ENCODE data around the gene STARD3NL.
"Not testable (repeated sequence)": the region's sequence is repeated elsewhere in the genome, so short reads cannot be mapped to it uniquely, and the experiment has no call there.

The STARD3NL gene

DNA sequence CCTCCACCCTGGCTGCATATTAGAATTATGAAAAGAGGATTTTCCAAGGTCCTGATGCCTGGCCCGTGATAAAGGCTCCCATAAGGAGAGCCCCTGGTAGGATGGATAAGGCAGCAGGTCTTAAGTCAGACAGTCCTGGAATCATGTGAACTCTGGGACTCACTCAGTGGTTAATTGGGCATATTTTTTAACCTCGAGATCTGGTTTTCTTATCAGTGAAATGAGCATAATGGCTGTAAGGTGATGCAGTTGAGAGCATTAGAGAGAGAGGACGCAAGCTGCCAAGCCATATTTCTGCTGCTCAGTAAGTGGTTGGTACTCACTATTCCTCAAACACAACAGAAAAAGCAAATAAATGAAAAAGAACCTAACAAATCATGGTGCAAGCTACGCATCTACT, 57.6 kb downstream of the STARD3NL start:
- Histone ChIP-seq H3K36me3 (ENCODE audit: insufficient read depth, low read length) (no peaks in the 10 kb centered on the region; the same call in 1 of the 2 replicates), H3K9me3 (ENCODE audit: low read depth, low read length) (no peaks in the 10 kb centered on the region), H3K9ac (ENCODE audit: insufficient read length) (no peak overlapping the region), H3K27ac (no peak overlapping the region), H3K4me3 (no peak overlapping the region)
- DNase-seq (ENCODE audit: low read depth, low spot score), result no peak
- no peak for TF ChIP-seq FOXP2 (optimal IDR thresholded peaks at IDR 0.05; ENCODE audit: control extremely low read depth, extremely low read length, insufficient read depth)
- no peak for TF ChIP-seq POLR2AphosphoS5 (IDR thresholded peaks at IDR 0.05; ENCODE audit: borderline replicate concordance, low read depth, low read length)
- TF ChIP-seq EZH2 (IDR thresholded peaks at IDR 0.05), result no peak

DNA sequence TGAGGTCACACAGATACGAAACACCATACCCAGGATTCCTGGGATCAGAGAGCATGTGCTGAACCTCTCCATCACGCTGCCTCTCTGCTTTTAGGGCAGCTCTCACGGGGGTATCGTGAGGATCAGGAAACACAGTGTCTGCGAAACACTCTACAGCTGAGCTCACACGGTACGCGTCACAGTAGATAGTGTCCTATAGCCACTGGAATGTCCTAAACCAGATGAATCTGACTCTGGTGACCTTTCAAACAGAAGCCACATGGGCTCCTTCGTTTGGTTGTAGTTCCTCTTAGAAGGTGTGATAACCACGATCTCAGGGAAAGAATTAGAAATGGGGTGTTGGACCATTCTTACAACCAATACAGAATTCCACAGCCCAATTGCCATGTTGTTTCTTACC, 61.1 kb downstream of the STARD3NL start:
- not testable (repeated sequence) for DNase-seq (ENCODE audit: low read depth, low spot score); H3K27ac ChIP-seq; H3K36me3 ChIP-seq (ENCODE audit: insufficient read depth, low read length); H3K9ac ChIP-seq (ENCODE audit: insufficient read length); H3K9me3 ChIP-seq (ENCODE audit: low read depth, low read length); H3K4me3 ChIP-seq

DNA sequence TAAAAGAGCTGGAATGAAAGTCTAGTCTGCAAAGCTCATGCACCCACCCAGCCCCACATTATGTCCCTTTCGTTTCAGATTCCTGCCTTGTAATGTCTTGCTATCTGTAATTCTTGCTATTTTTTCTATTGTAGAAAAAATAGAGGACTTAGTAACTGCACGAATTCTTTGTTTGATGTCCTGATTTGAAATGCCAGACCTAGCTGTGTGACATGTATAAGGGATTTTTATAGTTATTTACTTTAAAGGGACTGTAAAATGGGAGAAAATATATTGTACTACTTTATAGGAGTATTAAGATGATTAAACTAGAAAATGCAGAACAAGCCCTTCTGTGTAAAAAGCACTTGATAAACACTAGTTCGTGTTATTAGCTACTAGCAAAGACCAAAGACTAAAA, 63.0 kb downstream of the STARD3NL start:
- DNase-seq (ENCODE audit: low read depth, low spot score), result no peak

DNA sequence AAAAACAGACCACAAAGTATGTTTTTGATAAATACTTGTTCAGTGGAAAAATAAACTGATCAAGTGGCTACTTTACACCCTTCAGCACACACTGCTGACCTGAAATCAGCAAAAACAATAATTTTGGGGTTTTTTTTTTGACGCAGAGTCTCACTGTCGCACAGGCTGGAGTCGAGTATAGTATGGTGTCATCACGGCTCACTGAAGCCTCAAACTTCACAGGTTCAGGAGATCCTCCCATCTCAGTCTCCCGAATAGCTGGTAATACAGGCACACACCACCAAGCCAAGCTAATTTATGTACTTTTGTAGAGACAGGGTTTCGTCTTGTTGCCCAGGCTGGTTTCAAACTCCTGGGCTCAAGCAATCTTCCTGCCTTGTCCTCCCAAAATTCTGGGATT, 64.8 kb downstream of the STARD3NL start:
- no peaks in the 10 kb centered on the region for H3K9me3 ChIP-seq (ENCODE audit: low read depth, low read length)
- no peak overlapping the region for H3K9ac ChIP-seq (ENCODE audit: insufficient read length)
- no peak for DNase-seq (ENCODE audit: low read depth, low spot score)
- no peaks in the 10 kb centered on the region for H3K36me3 ChIP-seq (ENCODE audit: insufficient read depth, low read length)
- TF ChIP-seq POLR2AphosphoS5 (IDR thresholded peaks at IDR 0.05; ENCODE audit: borderline replicate concordance, low read depth, low read length) (no peak), EZH2 (IDR thresholded peaks at IDR 0.05) (no peak), FOXP2 (optimal IDR thresholded peaks at IDR 0.05; ENCODE audit: control extremely low read depth, extremely low read length, insufficient read depth) (no peak)
- no peak overlapping the region for H3K4me3 ChIP-seq
- H3K27ac ChIP-seq, result no peak overlapping the region

More for the DNA sequence above, 63.0 kb downstream of the STARD3NL start:
- no peaks in the 10 kb centered on the region for H3K9me3 ChIP-seq (ENCODE audit: low read depth, low read length)
- H3K9ac ChIP-seq (ENCODE audit: insufficient read length), result no peak overlapping the region
- TF ChIP-seq FOXP2 (optimal IDR thresholded peaks at IDR 0.05; ENCODE audit: control extremely low read depth, extremely low read length, insufficient read depth) (no peak), EZH2 (IDR thresholded peaks at IDR 0.05) (no peak), POLR2AphosphoS5 (IDR thresholded peaks at IDR 0.05; ENCODE audit: borderline replicate concordance, low read depth, low read length) (no peak)
- no peak overlapping the region for H3K4me3 ChIP-seq
- no peak overlapping the region for H3K27ac ChIP-seq
- no peaks in the 10 kb centered on the region for H3K36me3 ChIP-seq (ENCODE audit: insufficient read depth, low read length)

DNA sequence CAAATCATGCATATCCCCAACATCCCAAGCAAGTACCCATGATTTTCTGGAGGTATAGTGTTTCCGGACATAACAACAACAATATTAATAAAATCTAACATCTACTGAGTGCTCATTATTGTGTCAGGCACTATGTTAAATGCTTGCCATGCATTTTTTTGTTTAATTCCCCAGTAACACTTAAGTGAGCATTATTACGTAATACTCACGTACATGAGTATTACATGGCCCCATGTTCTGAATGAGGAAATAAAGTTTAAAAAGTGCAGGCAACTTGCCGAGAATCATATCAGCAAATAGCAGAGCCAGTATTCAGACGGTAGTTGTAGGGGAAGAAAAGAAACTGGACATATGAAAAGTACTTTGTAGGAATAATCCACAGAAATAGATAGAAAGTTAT, 65.3 kb downstream of the STARD3NL start:
- DNase-seq (ENCODE audit: low read depth, low spot score); H3K4me3 ChIP-seq; H3K36me3 ChIP-seq (ENCODE audit: insufficient read depth, low read length); H3K9ac ChIP-seq (ENCODE audit: insufficient read length); H3K9me3 ChIP-seq (ENCODE audit: low read depth, low read length); H3K27ac ChIP-seq: not testable (repeated sequence)

DNA sequence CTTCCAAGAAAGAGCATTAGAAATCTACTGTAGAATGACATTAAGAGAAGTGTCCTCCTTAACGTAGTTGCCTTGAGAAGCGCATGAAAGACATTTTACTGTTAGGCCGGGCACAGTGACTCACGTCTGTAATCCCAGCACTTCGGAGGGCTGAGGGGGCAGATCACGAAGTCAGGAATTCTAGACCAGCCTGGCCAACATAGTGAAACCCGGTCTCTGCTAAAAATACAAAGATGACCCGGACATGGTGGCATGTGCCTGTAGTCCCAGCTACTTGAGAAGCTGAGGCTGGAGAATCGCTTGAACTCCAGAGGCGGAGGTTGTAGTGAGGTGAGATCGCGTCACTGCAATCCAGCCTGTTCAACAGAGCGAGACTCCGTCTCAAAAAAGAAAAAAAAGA, 66.5 kb downstream of the STARD3NL start:
- Histone ChIP-seq H3K27ac (no peak overlapping the region), H3K36me3 (ENCODE audit: insufficient read depth, low read length) (no peaks in the 10 kb centered on the region), H3K9me3 (ENCODE audit: low read depth, low read length) (no peaks in the 10 kb centered on the region), H3K9ac (ENCODE audit: insufficient read length) (no peak overlapping the region), H3K4me3 (no peak overlapping the region)
- no peak for DNase-seq (ENCODE audit: low read depth, low spot score)
- TF ChIP-seq POLR2AphosphoS5 (IDR thresholded peaks at IDR 0.05; ENCODE audit: borderline replicate concordance, low read depth, low read length) (no peak), EZH2 (IDR thresholded peaks at IDR 0.05) (no peak), FOXP2 (optimal IDR thresholded peaks at IDR 0.05; ENCODE audit: control extremely low read depth, extremely low read length, insufficient read depth) (no peak)

DNA sequence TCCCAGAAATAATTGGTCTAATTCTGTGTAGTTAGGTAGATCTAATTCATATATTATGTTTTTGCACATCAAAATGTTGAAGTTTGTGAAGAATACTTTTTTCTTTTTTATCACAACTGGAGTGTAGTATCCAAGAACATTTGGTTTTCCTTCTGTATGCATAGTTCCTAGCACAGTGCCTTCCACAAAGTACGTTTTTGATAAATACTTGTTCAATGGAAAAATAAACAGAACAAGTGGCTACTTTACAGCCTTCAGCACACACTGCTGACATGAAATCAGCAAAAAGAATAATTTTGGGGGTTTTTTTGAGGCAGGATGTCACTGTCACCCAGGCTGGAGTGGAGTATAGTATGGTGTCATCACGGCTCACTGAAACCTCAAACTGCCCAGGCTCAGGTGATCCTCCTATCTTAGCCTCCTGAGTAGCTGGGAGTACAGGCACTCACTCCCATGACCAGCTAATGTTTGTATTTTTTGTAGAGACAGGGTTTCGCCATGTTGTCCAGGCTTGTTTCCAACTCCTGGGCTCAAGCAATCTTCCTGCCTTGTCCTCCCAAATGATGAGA, 67.4 kb downstream of the STARD3NL start:
- TF ChIP-seq FOXP2 (optimal IDR thresholded peaks at IDR 0.05; ENCODE audit: control extremely low read depth, extremely low read length, insufficient read depth), result no peak
- no peak overlapping the region for H3K27ac ChIP-seq
- no peak for DNase-seq (ENCODE audit: low read depth, low spot score)
- no peaks in the 10 kb centered on the region for H3K36me3 ChIP-seq (ENCODE audit: insufficient read depth, low read length)
- H3K9ac ChIP-seq (ENCODE audit: insufficient read length), result no peak overlapping the region
- no peaks in the 10 kb centered on the region for H3K9me3 ChIP-seq (ENCODE audit: low read depth, low read length)
- H3K4me3 ChIP-seq, result no peak overlapping the region

DNA sequence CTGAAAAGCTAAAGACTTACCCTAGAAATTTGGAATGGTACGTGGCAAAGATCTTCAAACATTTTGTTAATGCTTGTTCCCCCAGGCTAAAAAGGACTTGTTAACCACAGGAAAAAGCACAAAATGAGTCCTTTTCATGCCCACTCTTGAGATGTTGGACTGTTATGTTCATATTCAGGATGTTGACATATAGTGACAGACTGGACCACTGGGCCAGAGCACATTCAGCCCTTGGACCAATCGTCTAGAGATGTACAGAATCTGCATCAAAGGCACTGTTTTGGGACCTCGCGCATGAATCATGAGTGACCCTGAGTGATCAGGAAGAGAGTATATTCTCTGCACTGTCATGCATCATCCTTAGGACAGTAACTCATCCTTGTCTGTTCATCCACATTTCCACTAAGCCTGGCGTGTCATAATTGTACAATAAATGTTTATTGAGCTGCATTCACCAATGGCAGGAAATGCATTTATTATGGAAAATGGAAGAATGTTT, 70.1 kb downstream of the STARD3NL start:
- H3K9me3 ChIP-seq (ENCODE audit: low read depth, low read length), result no peaks in the 10 kb centered on the region
- TF ChIP-seq FOXP2 (optimal IDR thresholded peaks at IDR 0.05; ENCODE audit: control extremely low read depth, extremely low read length, insufficient read depth), result no peak
- TF ChIP-seq EZH2 (IDR thresholded peaks at IDR 0.05), result no peak
- TF ChIP-seq POLR2AphosphoS5 (IDR thresholded peaks at IDR 0.05; ENCODE audit: borderline replicate concordance, low read depth, low read length), result no peak
- H3K4me3 ChIP-seq, result no peak overlapping the region
- no peaks in the 10 kb centered on the region for H3K36me3 ChIP-seq (ENCODE audit: insufficient read depth, low read length)
- DNase-seq (ENCODE audit: low read depth, low spot score), result no peak
- H3K27ac ChIP-seq, result no peak overlapping the region
- H3K9ac ChIP-seq (ENCODE audit: insufficient read length), result no peak overlapping the region

DNA sequence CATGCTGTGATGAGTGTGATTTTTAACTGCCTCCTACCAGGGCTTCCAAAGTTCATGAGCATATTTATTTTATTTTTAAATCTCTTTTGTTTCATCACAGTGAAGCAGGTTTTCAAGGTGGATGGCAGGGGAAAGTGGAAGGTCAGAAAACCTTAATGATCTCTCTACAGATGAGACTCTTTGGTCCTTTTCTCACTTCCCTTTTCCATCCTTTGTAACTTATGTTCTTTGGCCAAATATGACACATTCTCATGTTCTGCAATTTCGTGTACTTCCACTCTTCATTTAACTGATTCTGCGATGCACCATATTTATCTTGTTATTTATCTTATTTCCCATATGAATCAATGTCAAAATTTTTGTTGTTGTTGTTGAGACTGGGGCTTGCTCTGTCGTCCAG, 71.8 kb downstream of the STARD3NL start:
- H3K9ac ChIP-seq (ENCODE audit: insufficient read length); H3K4me3 ChIP-seq; DNase-seq (ENCODE audit: low read depth, low spot score): not testable (repeated sequence)

DNA sequence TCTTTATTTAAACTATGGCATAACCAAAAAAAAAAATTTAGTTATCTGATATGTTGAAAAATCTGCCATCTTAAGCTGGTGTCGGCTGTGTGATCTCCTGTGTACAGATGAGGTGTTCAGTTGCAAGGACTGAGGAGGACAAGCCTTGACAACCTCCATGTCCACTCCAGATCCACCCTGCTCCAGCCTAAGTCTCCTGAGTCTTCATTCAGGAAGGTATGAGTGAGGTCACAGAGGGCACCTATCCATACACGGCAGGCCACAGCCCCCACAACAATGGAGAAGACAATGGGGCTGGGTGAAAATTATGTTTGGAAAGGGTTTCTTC, 79.3 kb downstream of the STARD3NL start:
- no peak overlapping the region for H3K4me3 ChIP-seq
- H3K9ac ChIP-seq (ENCODE audit: insufficient read length), result no peak overlapping the region
- H3K36me3 ChIP-seq (ENCODE audit: insufficient read depth, low read length), result no peaks in the 10 kb centered on the region
- DNase-seq (ENCODE audit: low read depth, low spot score), result no peak
- no peak overlapping the region for H3K27ac ChIP-seq
- TF ChIP-seq POLR2AphosphoS5 (IDR thresholded peaks at IDR 0.05; ENCODE audit: borderline replicate concordance, low read depth, low read length), result no peak
- TF ChIP-seq FOXP2 (optimal IDR thresholded peaks at IDR 0.05; ENCODE audit: control extremely low read depth, extremely low read length, insufficient read depth), result no peak
- no peak for TF ChIP-seq EZH2 (IDR thresholded peaks at IDR 0.05)
- H3K9me3 ChIP-seq (ENCODE audit: low read depth, low read length), result no peaks in the 10 kb centered on the region

More for the DNA sequence above, 71.8 kb downstream of the STARD3NL start:
- not testable (repeated sequence) for H3K9me3 ChIP-seq (ENCODE audit: low read depth, low read length); H3K36me3 ChIP-seq (ENCODE audit: insufficient read depth, low read length); H3K27ac ChIP-seq

DNA sequence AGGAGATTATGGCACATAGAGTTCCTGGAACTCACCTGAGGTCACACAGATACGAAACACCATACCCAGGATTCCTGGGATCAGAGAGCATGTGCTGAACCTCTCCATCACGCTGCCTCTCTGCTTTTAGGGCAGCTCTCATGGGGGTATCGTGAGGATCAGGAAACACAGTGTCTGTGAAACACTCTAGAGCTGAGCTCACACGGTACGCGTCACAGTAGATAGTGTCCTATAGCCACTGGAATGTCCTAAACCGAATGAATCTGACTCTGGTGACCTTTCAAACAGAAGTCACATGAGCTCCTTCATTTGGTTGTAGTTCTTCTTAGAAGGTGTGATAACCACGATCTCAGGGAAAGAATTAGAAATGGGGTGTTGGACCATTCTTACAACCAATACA, 81.1 kb downstream of the STARD3NL start:
- H3K9me3 ChIP-seq (ENCODE audit: low read depth, low read length); H3K27ac ChIP-seq; H3K36me3 ChIP-seq (ENCODE audit: insufficient read depth, low read length); DNase-seq (ENCODE audit: low read depth, low spot score); H3K9ac ChIP-seq (ENCODE audit: insufficient read length); H3K4me3 ChIP-seq: not testable (repeated sequence)

DNA sequence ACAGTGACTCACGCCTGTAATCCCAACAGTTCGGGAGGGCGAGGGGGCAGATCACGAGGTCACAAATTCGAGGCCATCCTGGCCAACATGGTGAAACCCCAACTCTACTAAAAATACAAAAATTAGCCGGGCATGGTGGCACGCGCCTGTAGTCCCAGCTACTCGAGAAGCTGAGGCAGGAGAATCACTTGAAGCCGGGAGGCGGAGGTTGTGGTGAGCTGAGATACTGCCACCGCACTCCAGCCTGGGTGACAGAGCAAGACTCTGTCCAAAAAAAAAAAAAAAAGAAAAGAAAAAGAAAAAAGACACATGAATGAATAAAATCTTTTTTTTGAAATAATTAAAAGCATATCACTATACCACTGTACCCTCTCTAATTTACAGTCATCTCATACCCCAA, 83.6 kb downstream of the STARD3NL start:
- H3K4me3 ChIP-seq; H3K9ac ChIP-seq (ENCODE audit: insufficient read length); DNase-seq (ENCODE audit: low read depth, low spot score); H3K36me3 ChIP-seq (ENCODE audit: insufficient read depth, low read length); H3K9me3 ChIP-seq (ENCODE audit: low read depth, low read length); H3K27ac ChIP-seq: not testable (repeated sequence)

DNA sequence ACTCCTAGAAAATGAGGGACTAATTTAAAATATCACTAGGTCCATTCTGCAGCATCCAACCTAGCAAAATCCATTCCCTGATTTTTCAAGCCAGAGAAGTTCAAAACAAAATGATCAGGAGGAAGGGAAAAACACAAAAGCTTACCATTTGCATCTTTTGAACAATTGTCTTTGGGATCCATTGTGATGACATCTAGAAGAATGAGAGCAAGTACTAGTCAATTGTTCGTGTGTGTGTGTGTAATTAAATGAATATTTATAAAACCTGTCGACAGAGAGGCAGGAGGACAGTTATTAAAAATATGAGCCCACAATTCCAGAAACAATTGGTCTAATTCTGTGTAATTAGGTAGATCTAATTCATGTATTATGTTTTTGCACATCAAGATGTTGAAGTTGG, 84.0 kb downstream of the STARD3NL start:
- not testable (repeated sequence) for H3K9me3 ChIP-seq (ENCODE audit: low read depth, low read length); H3K9ac ChIP-seq (ENCODE audit: insufficient read length); H3K36me3 ChIP-seq (ENCODE audit: insufficient read depth, low read length); H3K4me3 ChIP-seq; DNase-seq (ENCODE audit: low read depth, low spot score); H3K27ac ChIP-seq
